ENCODE results near the gene KHDC3L. TPM values are rescaled to one million over a fixed set of nuclear protein-coding genes. Genes with fewer than 3 reads are reported as not detected.

KHDC3L gene
- total RNA-seq, 2 donors from 2014 or later: not detected

DNA sequence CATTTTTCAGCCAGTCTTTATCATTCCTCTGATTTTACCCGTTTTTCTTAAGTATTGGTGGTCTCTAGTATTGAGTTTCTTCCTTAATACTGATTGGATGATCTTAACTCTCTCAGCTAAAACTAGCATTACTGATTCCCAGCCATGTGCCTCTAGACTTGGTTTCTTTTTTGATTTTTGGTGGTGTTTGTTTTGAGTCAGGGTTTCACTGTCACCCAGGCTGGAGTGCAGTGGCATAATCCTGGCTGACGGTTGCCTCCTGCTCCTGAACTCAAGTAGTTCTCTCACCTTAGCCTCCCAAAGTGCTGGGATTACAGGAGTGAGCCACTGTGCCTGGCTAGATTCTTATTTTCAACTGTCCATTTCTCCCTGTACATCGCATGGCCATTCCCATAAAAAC lies 33.3 kb upstream of the KHDC3L start:
- TF ChIP-seq, protein P1, sequence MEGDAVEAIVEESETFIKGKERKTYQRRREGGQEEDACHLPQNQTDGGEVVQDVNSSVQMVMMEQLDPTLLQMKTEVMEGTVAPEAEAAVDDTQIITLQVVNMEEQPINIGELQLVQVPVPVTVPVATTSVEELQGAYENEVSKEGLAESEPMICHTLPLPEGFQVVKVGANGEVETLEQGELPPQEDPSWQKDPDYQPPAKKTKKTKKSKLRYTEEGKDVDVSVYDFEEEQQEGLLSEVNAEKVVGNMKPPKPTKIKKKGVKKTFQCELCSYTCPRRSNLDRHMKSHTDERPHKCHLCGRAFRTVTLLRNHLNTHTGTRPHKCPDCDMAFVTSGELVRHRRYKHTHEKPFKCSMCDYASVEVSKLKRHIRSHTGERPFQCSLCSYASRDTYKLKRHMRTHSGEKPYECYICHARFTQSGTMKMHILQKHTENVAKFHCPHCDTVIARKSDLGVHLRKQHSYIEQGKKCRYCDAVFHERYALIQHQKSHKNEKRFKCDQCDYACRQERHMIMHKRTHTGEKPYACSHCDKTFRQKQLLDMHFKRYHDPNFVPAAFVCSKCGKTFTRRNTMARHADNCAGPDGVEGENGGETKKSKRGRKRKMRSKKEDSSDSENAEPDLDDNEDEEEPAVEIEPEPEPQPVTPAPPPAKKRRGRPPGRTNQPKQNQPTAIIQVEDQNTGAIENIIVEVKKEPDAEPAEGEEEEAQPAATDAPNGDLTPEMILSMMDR (IDR thresholded peaks at IDR 0.05): no peak
- no peaks in the 10 kb centered on the region for H3K36me3 ChIP-seq
- no peaks in the 10 kb centered on the region for H3K9me3 ChIP-seq
- no peak for DNase-seq (ENCODE audit: low spot score)
- no peak overlapping the region for H3K27ac ChIP-seq
- no peaks in the 10 kb centered on the region for H3K27me3 ChIP-seq
- no peaks in the 10 kb centered on the region for H3K4me1 ChIP-seq
- H3K4me3 ChIP-seq: no peak overlapping the region

DNA sequence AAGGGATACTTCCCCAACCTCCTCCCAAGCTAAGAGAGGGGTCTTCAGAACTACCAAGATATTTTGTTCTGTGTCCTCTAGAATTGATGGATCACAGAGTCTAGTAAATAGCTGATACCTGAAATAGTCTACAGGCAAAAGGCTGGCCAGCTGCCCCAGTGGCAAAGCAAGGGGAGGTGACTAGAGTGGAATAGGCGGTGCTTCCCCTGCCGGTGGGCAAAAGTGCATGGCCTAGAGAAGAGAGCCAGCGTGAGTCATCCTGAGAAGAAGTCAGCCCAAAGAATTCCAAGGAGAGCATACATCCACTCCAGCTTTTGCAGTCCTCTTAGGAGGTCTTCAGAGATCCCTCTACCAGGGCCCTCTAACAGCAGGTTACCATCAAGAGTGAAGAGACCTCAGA lies 23.1 kb upstream of the KHDC3L start:
- H3K36me3 ChIP-seq: no peaks in the 10 kb centered on the region
- TF ChIP-seq, protein P1 (IDR thresholded peaks at IDR 0.05): no peak
- H3K27me3 ChIP-seq: no peaks in the 10 kb centered on the region
- H3K4me1 ChIP-seq: no peaks in the 10 kb centered on the region
- no peak for DNase-seq (ENCODE audit: low spot score)
- H3K9me3 ChIP-seq: no peaks in the 10 kb centered on the region
- H3K4me3 ChIP-seq: no peak overlapping the region
- H3K27ac ChIP-seq: no peak overlapping the region

DNA sequence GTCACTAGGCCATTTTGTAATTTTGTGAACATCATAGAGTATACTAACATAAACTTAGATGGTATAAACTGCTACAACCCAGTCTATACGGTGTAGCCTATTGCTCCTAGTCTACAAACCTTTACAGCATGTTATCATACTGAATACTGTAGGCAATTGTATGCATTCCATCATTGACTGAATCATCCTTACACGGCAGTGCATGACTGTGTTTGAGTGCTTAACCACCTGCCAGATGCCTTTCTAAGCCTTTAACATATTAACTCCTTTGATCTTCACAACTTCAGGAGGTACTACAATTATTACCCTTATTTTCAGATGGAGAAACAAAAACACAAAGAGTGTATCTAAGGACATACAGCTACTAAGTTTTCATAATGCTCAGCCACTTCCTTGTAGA lies 22.4 kb upstream of the KHDC3L start:
- Histone ChIP-seq H3K9me3 (no peaks in the 10 kb centered on the region), H3K27ac (no peak overlapping the region), H3K36me3 (no peaks in the 10 kb centered on the region), H3K27me3 (no peaks in the 10 kb centered on the region), H3K4me3 (no peak overlapping the region), H3K4me1 (no peaks in the 10 kb centered on the region)
- TF ChIP-seq, protein P1 (IDR thresholded peaks at IDR 0.05): no peak
- DNase-seq (ENCODE audit: low spot score): no peak

DNA sequence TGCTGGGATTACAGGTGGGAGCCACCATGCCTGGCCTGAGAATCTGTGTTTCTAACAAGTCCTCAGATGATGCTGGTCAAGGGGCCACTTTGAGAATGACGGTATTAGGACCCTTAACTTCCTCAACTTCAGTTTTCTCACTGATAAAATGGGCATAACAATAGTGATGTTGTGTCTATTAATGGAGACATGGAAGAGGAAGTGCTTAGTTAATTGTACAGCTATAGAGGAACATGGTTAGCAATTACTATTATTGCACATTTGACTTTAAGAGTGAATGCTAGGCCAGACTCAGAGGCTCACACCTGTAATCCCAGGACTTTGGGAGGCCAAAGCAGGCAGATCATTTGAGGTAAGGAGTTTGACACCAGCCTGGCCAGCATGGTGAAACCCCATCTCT lies 21.1 kb upstream of the KHDC3L start:
- H3K4me1 ChIP-seq: no peaks in the 10 kb centered on the region

DNA sequence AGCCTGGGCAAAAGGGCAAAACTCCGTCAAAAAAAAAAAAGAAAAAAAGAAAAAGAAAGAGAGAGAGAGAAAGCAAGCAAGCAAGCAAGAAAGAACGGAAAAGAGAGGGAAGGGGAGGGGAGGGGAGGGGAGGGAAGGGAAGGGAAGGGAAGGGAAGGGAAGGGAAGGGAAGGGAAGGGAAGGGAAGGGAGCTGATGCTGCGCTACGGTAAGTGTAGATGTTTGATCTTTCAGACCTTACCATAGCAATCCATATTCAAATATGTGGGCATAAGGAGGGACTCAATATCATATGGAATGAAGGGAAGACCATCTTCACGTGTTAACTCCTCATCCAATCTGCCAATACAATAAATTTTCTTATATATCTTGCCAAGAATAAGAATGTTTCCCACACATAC lies 20.3 kb upstream of the KHDC3L start:
- Histone ChIP-seq H3K27ac (no peak overlapping the region), H3K36me3 (no peaks in the 10 kb centered on the region), H3K27me3 (no peaks in the 10 kb centered on the region), H3K4me1 (no peaks in the 10 kb centered on the region), H3K9me3 (no peaks in the 10 kb centered on the region), H3K4me3 (no peak overlapping the region)
- TF ChIP-seq, protein P1 (IDR thresholded peaks at IDR 0.05): no peak
- no peak for DNase-seq (ENCODE audit: low spot score)

More for the DNA sequence above, 21.1 kb upstream of the KHDC3L start:
- no peak overlapping the region for H3K27ac ChIP-seq
- H3K9me3 ChIP-seq: no peaks in the 10 kb centered on the region
- H3K27me3 ChIP-seq: no peaks in the 10 kb centered on the region
- no peak overlapping the region for H3K4me3 ChIP-seq
- TF ChIP-seq, protein P1 (IDR thresholded peaks at IDR 0.05): no peak
- no peak for DNase-seq (ENCODE audit: low spot score)
- H3K36me3 ChIP-seq: no peaks in the 10 kb centered on the region

DNA sequence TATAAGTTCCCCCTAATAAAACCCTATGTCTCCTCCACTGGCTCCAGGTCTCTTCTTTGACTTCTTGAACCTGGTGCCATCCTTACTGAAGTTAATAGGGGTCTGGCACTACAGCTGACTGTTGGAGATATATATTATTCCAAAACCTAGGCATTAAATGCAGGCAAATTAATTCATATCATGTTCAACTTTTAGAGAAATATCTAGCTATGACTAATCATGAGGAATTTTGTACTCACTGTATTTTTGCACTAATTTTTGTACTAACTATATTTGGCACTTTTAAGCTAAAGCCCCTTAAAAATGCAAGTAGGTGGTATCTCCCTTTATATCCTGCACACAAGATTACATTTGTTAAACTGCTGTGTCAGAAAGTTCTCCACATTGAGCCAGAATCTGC lies 19.3 kb upstream of the KHDC3L start:
- no peaks in the 10 kb centered on the region for H3K9me3 ChIP-seq
- no peak for DNase-seq (ENCODE audit: low spot score)
- no peaks in the 10 kb centered on the region for H3K27me3 ChIP-seq
- TF ChIP-seq, protein P1 (IDR thresholded peaks at IDR 0.05): no peak
- no peak overlapping the region for H3K27ac ChIP-seq
- no peaks in the 10 kb centered on the region for H3K4me1 ChIP-seq
- H3K4me3 ChIP-seq: no peak overlapping the region
- no peaks in the 10 kb centered on the region for H3K36me3 ChIP-seq

Measured in right atrium auricular region (tissue), 2 donors.